Hematopoietic multipotent progenitor cell (in vitro differentiated cells): ENCODE results near the gene ITPKB. TPM values are rescaled to one million over a fixed set of nuclear protein-coding genes. Genes with fewer than 3 reads are reported as not detected.
A peak's percentile ranks its signal among the peaks of the same experiment; 100 is the strongest.
"Not testable (repeated sequence)": the region's sequence is repeated elsewhere in the genome, so short reads cannot be mapped to it uniquely, and the experiment has no call there.

Source experiments
- DNase-seq, 3 donors: peaks; one replicate each; pipeline ENCODE4 v3.0.0-alpha.2; 2011 to 2015; ENCODE audit warnings: low read depth in 2 of 3, low spot score in 2 of 3
- total RNA-seq: library from RNA; depleted of rRNA; stranded (reverse); fragments of >200 nt; gene quantifications from one replicate; pipeline ENCODE4 v1.2.3, GENCODE V29; 2012

Gene ITPKB
- total RNA-seq, 1 donor: 21.8 TPM

DNA sequence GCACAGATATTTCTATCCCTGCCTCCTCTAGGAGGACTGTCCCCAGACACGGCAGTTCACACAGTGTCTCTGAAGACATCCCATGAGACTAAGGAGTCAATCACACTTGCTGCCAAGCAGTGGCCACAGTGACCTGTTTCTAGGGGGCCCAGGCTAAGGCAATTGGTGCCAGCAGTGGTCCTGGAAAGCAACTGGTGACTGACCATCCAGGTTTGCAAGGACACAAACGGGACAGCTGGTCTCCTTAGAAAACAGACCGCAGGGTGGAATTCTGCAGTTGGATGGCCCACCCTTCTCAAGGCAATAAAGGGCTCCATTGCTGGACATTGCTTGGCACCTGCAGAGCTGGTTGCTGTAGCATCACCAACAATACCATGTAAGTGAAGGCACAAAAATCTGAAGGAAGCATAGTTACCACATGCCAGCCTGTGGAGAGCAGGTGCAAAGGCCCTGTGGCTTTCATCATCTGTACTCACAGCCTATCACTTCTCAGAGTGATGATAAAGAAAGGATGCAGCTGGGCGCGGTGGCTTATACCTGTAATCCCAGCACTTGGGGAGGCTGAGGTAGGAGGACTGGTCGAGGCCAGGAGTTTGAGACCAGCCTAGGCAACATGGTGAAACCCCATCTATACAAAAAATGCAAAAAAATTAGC lies 109.1 kb downstream of the ITPKB start:
- no peak for DNase-seq

GRCh38 chr1:226629210-226629895 lies 109.7 kb downstream of the ITPKB start:
- no peak for DNase-seq

DNA sequence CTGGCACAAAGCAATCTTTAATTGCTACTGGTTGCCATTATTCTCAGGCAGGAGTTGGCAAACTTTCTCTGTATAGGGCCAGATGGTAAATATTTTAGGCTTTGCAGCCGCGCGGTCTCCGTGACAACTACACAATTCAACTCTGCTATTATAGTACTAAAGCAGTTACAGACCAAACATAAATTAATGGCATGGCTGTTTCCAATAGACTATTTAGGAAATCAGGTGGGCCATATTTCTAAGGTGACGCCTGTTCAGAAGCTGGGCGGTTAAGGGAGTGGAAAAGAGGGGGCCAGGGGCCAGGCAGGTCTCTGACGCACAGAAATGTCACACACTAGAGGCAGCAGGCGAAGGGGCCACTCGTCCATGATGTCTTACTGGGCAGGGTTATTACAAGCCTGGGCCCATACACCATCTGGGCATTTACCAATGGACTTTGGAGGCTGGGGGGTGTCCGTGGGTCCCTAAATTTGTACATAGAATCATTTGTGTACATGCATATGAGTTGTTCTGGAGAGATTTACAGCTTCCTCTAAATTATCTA lies 110.4 kb downstream of the ITPKB start:
- no peak for DNase-seq

DNA sequence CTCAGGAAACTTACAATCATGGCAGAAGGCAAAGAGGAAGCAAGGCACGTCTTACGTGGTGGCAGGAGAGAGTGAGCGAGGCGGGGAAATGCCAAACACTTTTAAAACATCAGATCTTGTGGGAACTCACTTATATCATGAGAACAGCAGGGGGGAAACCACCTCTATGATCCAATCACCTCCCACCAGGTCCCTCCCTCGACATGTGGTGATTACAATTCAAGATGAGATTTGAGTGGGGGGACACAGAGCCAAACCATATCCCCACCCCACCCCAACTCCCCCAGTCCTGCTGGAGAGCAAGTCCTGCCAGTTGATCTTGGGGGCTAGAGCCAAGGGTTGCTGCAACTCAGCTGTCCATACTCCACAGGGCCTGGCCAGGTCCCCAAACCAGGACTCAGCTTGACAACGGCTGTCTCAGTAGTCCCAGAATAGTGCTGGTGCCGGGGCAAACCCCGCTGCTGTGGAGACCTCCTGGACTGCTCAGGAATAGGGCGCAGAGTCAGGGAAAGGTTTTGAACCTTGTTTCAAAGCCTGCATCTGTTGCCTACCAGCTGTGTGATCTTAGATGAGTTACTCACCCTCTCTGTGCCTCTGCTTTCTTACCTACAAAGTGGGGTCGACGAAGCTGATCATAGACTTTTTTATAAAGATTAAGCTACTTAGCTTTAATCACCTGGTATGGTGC lies 111.0 kb downstream of the ITPKB start:
- DNase-seq: peak in 1 of 3 donors; percentile 31

GRCh38 chr1:226627050-226627755 lies 111.9 kb downstream of the ITPKB start:
- DNase-seq: no peak

DNA sequence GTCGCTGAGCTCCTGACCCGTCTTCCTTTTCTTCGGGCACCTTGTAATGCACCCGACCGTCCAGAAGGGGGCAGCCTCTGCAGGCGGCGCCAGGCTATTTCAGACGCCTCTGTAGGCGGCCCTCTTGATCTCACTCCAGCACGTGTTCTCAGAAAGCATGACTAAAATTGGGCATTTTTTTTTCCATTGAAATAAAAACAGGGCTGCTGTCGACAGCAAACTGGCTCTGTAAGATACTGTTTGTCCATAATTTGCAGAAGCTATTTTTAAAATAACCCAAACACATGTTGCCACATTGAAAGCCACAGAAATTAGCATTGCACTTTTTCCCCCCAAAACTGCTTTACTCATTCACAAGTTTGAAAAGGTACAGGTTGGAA lies 112.5 kb downstream of the ITPKB start:
- DNase-seq: peak; percentile 56 to 78 (median 78)

DNA sequence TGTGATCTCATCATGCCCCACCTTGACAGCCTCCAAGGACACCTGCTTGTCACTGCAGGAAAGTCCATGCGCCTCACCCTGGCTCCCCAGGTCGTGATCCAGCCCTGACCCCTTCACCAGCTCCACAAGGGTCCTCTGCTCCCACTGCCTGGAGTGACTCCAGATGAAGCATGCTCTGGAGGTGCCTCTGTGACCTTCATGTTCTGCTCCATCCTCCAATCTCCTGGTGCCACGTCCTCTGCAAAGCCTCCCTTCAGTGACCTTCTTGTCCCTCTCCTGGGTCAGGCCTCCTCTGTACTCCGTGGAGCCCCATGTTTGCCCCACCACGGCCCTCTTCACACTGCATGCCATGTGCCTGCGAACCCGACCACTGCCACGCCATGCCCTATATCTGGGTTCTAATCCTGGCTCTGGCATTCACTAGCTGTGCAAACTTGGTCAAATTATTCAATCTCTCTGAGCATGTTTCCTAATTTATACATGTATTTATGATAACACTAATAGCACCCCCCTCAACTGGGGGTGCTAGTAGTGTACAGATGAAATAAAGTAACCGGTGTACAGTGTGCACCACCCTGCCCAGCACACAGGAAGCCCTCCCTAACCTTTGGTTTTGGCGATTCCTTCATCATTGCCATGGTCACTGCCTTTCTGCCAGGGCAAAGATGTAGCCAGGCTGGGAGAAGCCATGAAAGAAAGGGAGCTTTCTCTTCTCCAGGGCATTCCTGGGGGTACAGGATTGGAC lies 113.1 kb downstream of the ITPKB start:
- DNase-seq: no peak

GRCh38 chr1:226625326-226625725 lies 113.8 kb downstream of the ITPKB start:
- no peak for DNase-seq

GRCh38 chr1:226624526-226624925 lies 114.6 kb downstream of the ITPKB start:
- no peak for DNase-seq

GRCh38 chr1:226622012-226622411 lies 117.1 kb downstream of the ITPKB start:
- no peak for DNase-seq

DNA sequence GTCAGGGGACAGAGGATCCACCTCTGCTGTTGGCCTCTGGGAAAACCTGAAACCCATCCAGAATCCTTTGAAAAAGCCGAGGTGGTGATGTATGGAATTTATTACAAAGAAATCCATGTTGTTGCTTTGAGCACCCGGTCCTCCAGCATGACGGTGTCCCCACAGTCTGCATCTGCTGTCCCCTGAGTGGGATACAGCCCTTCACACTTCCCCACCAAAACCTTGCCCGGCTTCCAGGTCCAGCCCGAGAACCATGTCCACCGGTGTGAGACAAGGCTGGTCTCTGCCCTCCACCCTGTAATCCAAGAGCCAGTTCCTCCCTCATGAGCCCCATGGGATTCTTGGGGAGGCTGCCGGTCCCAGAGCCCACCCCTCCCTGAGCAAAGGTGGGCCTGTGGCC lies 120.1 kb downstream of the ITPKB start:
- DNase-seq: no peak

DNA sequence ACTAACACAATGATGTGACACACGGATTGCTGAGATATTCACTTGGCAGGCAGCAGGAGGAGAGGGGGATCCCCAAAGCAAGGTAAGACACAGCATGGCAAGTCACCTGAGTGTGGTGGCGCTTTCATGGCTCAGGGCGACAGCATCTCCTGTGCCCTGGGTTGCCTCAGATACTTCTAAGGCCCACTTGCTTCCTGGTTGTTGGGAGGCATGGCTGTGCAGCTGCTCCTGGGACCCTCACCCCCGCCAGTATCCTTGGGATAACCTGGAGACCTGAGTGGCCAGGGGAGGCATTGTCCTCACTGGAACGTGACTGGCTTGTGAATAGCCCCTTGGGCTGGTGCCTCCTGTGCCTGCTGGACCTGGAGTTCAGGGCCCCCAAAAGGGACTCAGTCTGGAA lies 120.7 kb downstream of the ITPKB start:
- no peak for DNase-seq

- not testable (repeated sequence) for DNase-seq
Observed at GRCh38 chr1:226617719-226618118, 121.4 kb downstream of the ITPKB start.

GRCh38 chr1:226617109-226617508 lies 122.0 kb downstream of the ITPKB start:
- DNase-seq: no peak

DNA sequence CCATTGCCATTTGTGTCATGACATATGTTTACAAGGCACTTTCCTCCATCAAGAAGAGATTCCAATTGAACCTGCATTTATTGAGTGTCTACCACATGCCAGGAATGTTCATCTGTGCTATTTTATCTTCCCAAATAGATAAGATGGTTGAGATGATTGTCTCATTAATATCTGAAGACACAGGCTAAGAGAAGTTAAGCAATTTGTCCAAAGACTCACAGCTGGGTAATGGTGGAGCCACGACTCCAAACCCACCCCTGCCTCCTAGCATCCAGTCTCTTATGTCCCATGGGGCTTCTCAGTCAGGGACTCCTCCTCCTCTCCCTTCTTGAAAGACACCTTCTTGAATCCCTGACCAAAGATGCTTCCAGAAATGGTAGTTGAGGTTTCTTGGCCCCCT lies 122.4 kb downstream of the ITPKB start:
- DNase-seq: no peak

DNA sequence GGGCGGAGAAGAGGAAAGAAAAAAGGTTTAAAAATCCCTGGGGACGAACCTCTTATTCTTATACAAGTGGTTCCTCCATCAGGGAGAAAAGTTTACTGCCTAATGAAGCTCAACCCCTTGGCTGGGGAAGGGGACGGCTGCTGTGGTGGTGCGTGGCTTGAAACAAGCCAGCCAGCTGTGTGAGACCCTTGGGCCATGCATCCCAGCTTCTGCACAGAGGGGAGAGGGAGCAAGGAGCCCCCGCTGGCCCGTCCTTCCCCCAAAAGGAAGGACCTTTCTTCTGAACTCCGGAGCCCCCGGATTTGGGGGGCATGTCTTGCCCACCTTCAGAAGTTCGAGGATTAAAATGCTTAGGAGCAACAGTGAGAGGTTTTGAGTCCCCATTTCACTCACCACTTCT lies 123.2 kb downstream of the ITPKB start:
- no peak for DNase-seq

- DNase-seq: not testable (repeated sequence)
Observed at GRCh38 chr1:226611980-226612379, 127.1 kb downstream of the ITPKB start.

- no peak for DNase-seq
Observed at GRCh38 chr1:226611301-226611700, 127.8 kb downstream of the ITPKB start.

DNA sequence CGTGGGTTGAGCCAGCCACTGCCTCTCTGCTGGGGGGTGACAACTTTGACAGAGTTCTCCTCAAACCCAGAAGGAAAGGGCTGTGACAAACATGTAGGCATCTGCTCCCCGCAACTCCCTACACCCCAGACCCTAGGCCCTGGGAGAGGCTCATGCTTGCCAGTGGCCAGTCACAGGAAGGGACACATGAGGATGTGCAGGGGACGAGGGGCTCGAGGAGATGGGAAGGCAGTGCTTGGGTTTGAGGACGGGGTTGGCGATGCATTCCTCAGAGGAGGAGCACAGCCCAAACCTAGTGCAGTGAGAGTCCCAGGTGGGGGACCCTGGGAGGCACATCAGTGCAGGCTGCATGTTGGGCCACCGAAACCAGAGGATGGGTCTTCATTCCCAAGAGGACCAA lies 128.4 kb downstream of the ITPKB start:
- DNase-seq: no peak

DNA sequence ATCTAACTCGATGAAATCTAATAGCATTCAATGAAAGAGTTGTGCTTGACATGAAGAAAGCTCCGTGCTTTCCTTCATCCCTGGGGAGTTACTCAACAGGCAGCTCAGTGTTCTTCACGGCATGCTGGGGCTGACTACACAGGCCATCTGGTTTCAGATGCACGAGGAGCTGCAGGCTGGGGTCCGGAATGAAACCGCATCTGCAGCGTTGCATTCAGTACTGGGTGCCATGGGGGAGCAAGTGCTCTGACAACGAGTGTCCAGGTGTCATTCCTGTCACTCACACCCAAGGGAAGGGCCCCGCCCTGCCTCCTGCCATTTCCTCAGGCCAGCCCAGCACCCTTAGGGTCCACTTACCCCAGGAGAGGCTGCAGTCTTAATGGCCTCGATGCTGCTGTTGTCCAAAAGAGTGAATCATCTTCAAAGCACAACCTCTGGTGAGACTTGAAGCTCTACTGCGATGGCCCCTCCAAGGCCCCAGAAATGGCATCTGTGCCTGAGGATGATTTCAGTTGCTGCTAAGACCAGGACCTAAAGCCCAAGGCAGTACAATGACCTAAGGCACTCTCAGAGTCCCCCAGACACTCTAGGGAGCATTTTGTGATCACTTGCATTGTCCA lies 129.1 kb downstream of the ITPKB start:
- no peak for DNase-seq
